ENCODE results near the gene IFITM1. TPM values are rescaled to one million over a fixed set of nuclear protein-coding genes. Genes with fewer than 3 reads are reported as not detected.
A peak's percentile ranks its signal among the peaks of the same experiment; 100 is the strongest.
"Not testable (repeated sequence)": the region's sequence is repeated elsewhere in the genome, so short reads cannot be mapped to it uniquely, and the experiment has no call there.

The IFITM1 gene
- total RNA-seq, 1 donor from 2014 or later: 123 TPM

- peak; percentile 64 for DNase-seq (ENCODE audit: low spot score)
- intact Hi-C loops (cut with DNase I): no loop called here
Measured at GRCh38 chr11:334264-334994, 20.6 kb downstream of the IFITM1 start.

- intact Hi-C loops (cut with DNase I): no loop called here
- DNase-seq (ENCODE audit: low spot score): peak; percentile 73
Measured at GRCh38 chr11:335779-336658, 22.2 kb downstream of the IFITM1 start.

- intact Hi-C loops (cut with DNase I): no loop called here
- peak; percentile 14 for DNase-seq (ENCODE audit: low spot score)
Measured at GRCh38 chr11:336659-337198, 22.9 kb downstream of the IFITM1 start.

GRCh38 chr11:337711-338110 is 23.9 kb downstream of the IFITM1 start:
- DNase-seq (ENCODE audit: low spot score): peak; percentile 22
- intact Hi-C loops (cut with DNase I): no loop called here

GRCh38 chr11:339963-340362 is 26.1 kb downstream of the IFITM1 start:
- no peak for DNase-seq (ENCODE audit: low spot score)
- intact Hi-C loops (cut with DNase I): no loop called here

GRCh38 chr11:340539-341512 is 27.0 kb downstream of the IFITM1 start:
- no peak for DNase-seq (ENCODE audit: low spot score)
- intact Hi-C loops (cut with DNase I): no loop called here

- DNase-seq (ENCODE audit: low spot score): no peak
- intact Hi-C loops (cut with DNase I): no loop called here
Measured at GRCh38 chr11:342328-342727, 28.5 kb downstream of the IFITM1 start.

GRCh38 chr11:344836-345578 is 31.2 kb downstream of the IFITM1 start:
- intact Hi-C loops (cut with DNase I): no loop called here
- DNase-seq (ENCODE audit: low spot score): no peak

- DNase-seq (ENCODE audit: low spot score): no peak
- intact Hi-C loops (cut with DNase I): no loop called here
Measured at GRCh38 chr11:346529-346928, 32.7 kb downstream of the IFITM1 start.

- DNase-seq (ENCODE audit: low spot score); intact Hi-C loops (cut with DNase I): not testable (repeated sequence)
Measured at GRCh38 chr11:349270-349954, 35.6 kb downstream of the IFITM1 start.

- intact Hi-C loops (cut with DNase I); DNase-seq (ENCODE audit: low spot score): not testable (repeated sequence)
Measured at GRCh38 chr11:350033-350722, 36.3 kb downstream of the IFITM1 start.

- intact Hi-C loops (cut with DNase I): no loop called here
- no peak for DNase-seq (ENCODE audit: low spot score)
Measured at GRCh38 chr11:350723-351255, 36.9 kb downstream of the IFITM1 start.

- DNase-seq (ENCODE audit: low spot score): no peak
- intact Hi-C loops (cut with DNase I): no loop called here
Measured at GRCh38 chr11:351411-351810, 37.6 kb downstream of the IFITM1 start.

GRCh38 chr11:352456-353031 is 38.7 kb downstream of the IFITM1 start:
- DNase-seq (ENCODE audit: low spot score): no peak
- intact Hi-C loops (cut with DNase I): no loop called here

GRCh38 chr11:353179-353873 is 39.5 kb downstream of the IFITM1 start:
- peak; percentile 91 for DNase-seq (ENCODE audit: low spot score)
- intact Hi-C loops (cut with DNase I): no loop called here
